T follicular helper cell (primary cell): ENCODE results near the gene LOXL4.

Experiments
- DNase-seq: peaks from one replicate; pipeline ENCODE4 v3.0.0-alpha.2; 2020; ENCODE audit warnings: low read depth

The LOXL4 gene

GRCh38 chr10:98264378-98265065 lies 3.5 kb downstream of the LOXL4 start:
- DNase-seq: no peak

GRCh38 chr10:98263088-98263487 lies 4.9 kb downstream of the LOXL4 start:
- DNase-seq: no peak

GRCh38 chr10:98262571-98262970 lies 5.4 kb downstream of the LOXL4 start:
- no peak for DNase-seq

GRCh38 chr10:98261436-98262277 lies 6.3 kb downstream of the LOXL4 start:
- no peak for DNase-seq

GRCh38 chr10:98260752-98261151 lies 7.2 kb downstream of the LOXL4 start:
- DNase-seq: no peak

- no peak for DNase-seq
Observed at GRCh38 chr10:98260350-98260749, 7.6 kb downstream of the LOXL4 start.

- no peak for DNase-seq
Observed at GRCh38 chr10:98259606-98260315, 8.2 kb downstream of the LOXL4 start.

- no peak for DNase-seq
Observed at GRCh38 chr10:98258683-98259454, 9.1 kb downstream of the LOXL4 start.

- no peak for DNase-seq
Observed at GRCh38 chr10:98257961-98258360, 10.0 kb downstream of the LOXL4 start.

- DNase-seq: no peak
Observed at GRCh38 chr10:98257198-98257597, 10.8 kb downstream of the LOXL4 start.

- no peak for DNase-seq
Observed at GRCh38 chr10:98256692-98257091, 11.3 kb downstream of the LOXL4 start.

- no peak for DNase-seq
Observed at GRCh38 chr10:98255146-98255877, 12.7 kb downstream of the LOXL4 start.

- DNase-seq: no peak
Observed at GRCh38 chr10:98254234-98254974, 13.6 kb downstream of the LOXL4 start.

GRCh38 chr10:98253499-98253898 lies 14.5 kb downstream of the LOXL4 start:
- no peak for DNase-seq

GRCh38 chr10:98252464-98252863 lies 15.5 kb downstream of the LOXL4 start:
- DNase-seq: no peak

GRCh38 chr10:98251399-98251798 lies 16.6 kb downstream of the LOXL4 start:
- no peak for DNase-seq

GRCh38 chr10:98249134-98249533 lies 18.9 kb downstream of the LOXL4 start:
- DNase-seq: no peak

- DNase-seq: no peak
Observed at GRCh38 chr10:98248018-98248417, 20.0 kb downstream of the LOXL4 start.

- DNase-seq: no peak
Observed at GRCh38 chr10:98246911-98247805, 20.8 kb downstream of the LOXL4 start.
